GM20000 (cell line): ENCODE results near the gene RDH11.
"Not testable (repeated sequence)": the region's sequence is repeated elsewhere in the genome, so short reads cannot be mapped to it uniquely, and the experiment has no call there.

Experiments used
- DNase-seq: peaks from one replicate; pipeline ENCODE4 v3.0.0; 2012; ENCODE audit warnings: low spot score
- CTCF ChIP-seq: IDR thresholded peaks from 2 replicates; pipeline ENCODE4 v1.5.1; 2012; ENCODE audit warnings: mild to moderate bottlenecking, control low read depth; ENCODE audit errors: extremely low read depth, missing control alignments

RDH11 gene

GRCh38 chr14:67729072-67729885 is 33.7 kb upstream of the RDH11 start:
- DNase-seq = no peak
- no peak for TF ChIP-seq CTCF

DNA sequence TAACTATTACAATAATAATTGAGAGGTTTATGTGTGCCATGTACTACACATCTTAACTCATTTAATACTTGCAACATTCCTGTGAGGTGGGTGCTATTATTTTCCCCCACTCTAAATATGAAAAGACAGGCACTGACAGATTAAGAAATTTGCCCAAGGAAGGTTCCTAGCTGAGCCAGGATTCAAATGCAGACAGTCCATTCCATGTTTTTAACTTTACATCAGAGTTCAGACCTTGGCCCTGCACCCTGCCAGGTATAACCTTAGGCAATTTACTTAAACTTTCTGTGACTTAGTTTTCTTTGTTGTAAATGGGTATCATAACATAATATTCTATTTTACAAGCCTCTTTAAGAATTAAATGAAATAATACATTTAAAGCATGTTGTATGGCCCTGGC is 32.7 kb upstream of the RDH11 start:
- TF ChIP-seq CTCF = no peak
- DNase-seq = no peak

DNA sequence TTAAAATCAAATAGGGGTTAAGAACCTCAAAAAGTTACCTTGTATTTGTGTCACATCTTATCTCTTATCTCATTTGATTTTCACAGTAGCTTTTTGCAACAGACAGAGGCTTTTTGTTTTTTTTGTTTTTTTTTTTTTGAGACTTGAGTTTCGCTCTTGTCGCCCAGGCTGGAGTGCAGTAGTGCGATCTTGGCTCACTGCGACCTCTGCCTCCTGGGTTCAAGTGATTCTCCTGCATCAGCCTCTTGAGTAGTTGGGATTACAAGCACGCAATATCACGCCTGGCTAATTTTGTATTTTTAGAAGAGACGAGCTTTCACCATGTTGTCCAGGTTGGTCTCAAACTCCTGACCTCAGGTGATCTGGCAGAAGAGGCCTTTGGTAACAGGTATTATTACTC is 31.8 kb upstream of the RDH11 start:
- TF ChIP-seq CTCF = no peak
- DNase-seq = no peak

DNA sequence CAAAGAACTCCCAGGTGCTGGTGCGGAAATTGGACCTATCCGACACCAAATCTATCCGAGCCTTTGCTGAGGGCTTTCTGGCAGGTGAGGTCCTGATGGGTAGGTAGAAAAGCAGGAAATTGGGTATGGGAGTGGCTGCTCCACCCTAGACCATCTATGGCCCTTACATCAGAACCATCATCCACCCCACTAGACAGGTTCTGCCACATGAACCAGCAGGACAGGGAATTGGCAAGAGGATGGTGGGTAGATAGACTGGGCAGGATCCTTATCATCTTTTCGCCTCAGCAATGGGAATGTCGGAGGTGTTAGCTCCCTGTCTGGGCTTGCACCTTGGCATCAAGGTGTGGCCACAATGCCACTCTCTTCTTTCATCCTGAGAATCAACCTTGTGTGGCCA is 29.6 kb upstream of the RDH11 start:
- TF ChIP-seq CTCF = no peak
- no peak for DNase-seq

GRCh38 chr14:67722293-67722692 is 26.7 kb upstream of the RDH11 start:
- DNase-seq = no peak
- no peak for TF ChIP-seq CTCF

DNA sequence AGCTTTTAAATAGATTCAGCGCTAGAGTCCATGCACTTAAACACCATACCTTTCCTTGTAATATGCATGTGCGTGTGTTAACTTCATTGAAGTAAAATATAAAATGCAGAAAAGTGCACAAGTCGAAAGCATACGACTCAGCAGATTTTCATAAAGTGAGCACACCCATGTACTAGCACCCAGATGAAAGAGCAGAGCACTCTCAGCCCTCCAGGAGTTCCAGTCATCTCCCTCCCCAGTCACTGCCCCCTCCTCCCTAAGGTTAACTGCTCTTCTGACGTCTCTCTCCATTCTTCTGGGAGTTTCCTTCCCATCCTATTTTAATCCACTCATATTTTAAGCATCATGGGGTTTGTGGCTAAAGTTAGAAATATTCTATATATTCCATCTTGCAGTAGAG is 26.3 kb upstream of the RDH11 start:
- no peak for DNase-seq
- no peak for TF ChIP-seq CTCF

- TF ChIP-seq CTCF = no peak
Measured at GRCh38 chr14:67719866-67720265, 24.3 kb upstream of the RDH11 start.

GRCh38 chr14:67719385-67719784 is 23.8 kb upstream of the RDH11 start:
- not testable (repeated sequence) for DNase-seq

More at GRCh38 chr14:67719866-67720265, 24.3 kb upstream of the RDH11 start:
- DNase-seq = no peak
